Transverse colon (tissue), 4 donors: ENCODE data around the gene PODN. TPM values are rescaled to one million over a fixed set of nuclear protein-coding genes. Genes with fewer than 3 reads are reported as not detected.

ENCODE experiments used
- DNase-seq: peaks from one replicate; pipeline ENCODE4 v3.0.0-alpha.2; 2019
- H3K27ac ChIP-seq, 4 donors: fragments of 200-600 bp; sonication (generic); 2 replicates each; pipeline ENCODE4 v1.5.1; 2016 to 2018; ENCODE audit warnings: inconsistent platforms in 4 of 4
- H3K27me3 ChIP-seq: fragments of 200-600 bp; sonication (generic); 2 replicates; pipeline ENCODE4 v1.5.1; 2017; ENCODE audit warnings: inconsistent platforms
- H3K36me3 ChIP-seq, 4 donors: fragments of 200-600 bp; sonication (generic); 2 replicates each; pipeline ENCODE4 v1.5.1; 2017 to 2019; ENCODE audit warnings: inconsistent platforms in 4 of 4
- H3K4me1 ChIP-seq, 4 donors: fragments of 200-600 bp; sonication (generic); 2 replicates each; pipeline ENCODE4 v1.5.1; 2017 to 2020; ENCODE audit warnings: inconsistent platforms in 4 of 4
- H3K4me3 ChIP-seq, 4 donors: fragments of 200-600 bp; sonication (generic); 1 replicate in 1 of 4; 2 replicates in 3 of 4; pipeline versions ENCODE4 v1.5.1 to v1.6.1; 2017 to 2019; ENCODE audit warnings: inconsistent platforms in 4 of 4
- H3K9me3 ChIP-seq, 2 donors: fragments of 200-600 bp; sonication (generic); 2 replicates each; pipeline ENCODE4 v1.5.1; 2017 to 2019; ENCODE audit warnings: inconsistent platforms in 2 of 2
- EP300 ChIP-seq: sonication (generic); formaldehyde crosslinking; IDR thresholded peaks from one replicate; pipeline ENCODE4 v1.6.1; 2017; ENCODE audit warnings: antibody characterized with exemption, low read depth
- POLR2A ChIP-seq: fragments of 450-650 bp; IDR thresholded peaks from one replicate; pipeline ENCODE4 v1.6.1; 2016; ENCODE audit warnings: antibody characterized with exemption, mild to moderate bottlenecking, moderate library complexity
- POLR2AphosphoS5 ChIP-seq, 3 donors: sonication (generic); formaldehyde crosslinking; IDR thresholded peaks; one replicate each; pipeline ENCODE4 v1.6.1; 2016; ENCODE audit warnings: antibody characterized with exemption in 3 of 3
- WGBS, 2 donors: methylation state at CpG; one replicate each; pipeline ENCODE4 v1.1.5; 2018; ENCODE audit warnings: low coverage in 1 of 2; 5-methylcytosine and 5-hydroxymethylcytosine counted together
- in situ Hi-C, 4 donors: fragments of 200-750 bp; cut with MboI; loops; one replicate each; pipeline versions ENCODE4 v1.15.0 to v1.15.1; 2017; ENCODE audit warnings: low sequenced_read_pairs in 3 of 4, low pct_ligation_motif_present in 1 of 4, low pct_unique_long_range_greater_than_20kb in 1 of 4
- intact Hi-C: fragments of 100-400 bp; cut with DNase I; formaldehyde crosslinking; loops from one replicate; pipeline ENCODE4 v1.15.1; 2023; ENCODE audit warnings: low total_unique reads
- total RNA-seq, 4 donors: library from RNA; depleted of rRNA; stranded (reverse); fragments of >200 nt; gene quantifications; one replicate each; pipeline ENCODE4 v1.1.0, GENCODE V29; 2016
- TF ChIP-seq, protein P1 (sequence below), 5 experiments: fragments of 200-600 bp in 3 of 5; fragments of 450-650 bp in 2 of 5; sonication (generic) in 3 of 5; IDR thresholded peaks; 1 replicate in 2 of 5; 2 replicates in 3 of 5; pipeline ENCODE4 v1.5.1; 2016 to 2017; ENCODE audit warnings: antibody characterized with exemption in 5 of 5, inconsistent platforms in 3 of 5, mild to moderate bottlenecking in 2 of 5, moderate library complexity in 1 of 5

Gene PODN
- total RNA-seq, 4 donors from 2014 or later = 29.4 to 43.6 (median 35.6) TPM

DNA sequence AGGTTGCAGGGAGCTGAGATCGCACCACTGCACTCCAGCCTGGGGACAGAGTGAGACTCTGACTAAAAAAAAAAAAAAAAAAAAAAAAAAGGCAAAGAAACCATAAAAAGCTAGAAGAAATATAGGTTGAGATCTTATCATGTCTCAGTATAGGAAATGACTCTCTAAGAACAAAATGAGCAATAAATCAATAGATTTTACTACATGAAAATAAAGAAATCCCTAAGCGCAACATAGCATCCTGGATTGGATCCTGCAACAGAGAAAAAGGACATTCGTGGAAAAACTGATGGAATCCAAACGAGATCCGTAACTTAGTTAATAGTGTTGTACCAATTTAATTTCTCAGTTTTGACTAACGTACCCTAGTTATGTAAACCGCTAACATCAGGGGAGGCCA, 45.1 kb downstream of the PODN start:
- peak overlapping the region in 2 of 4 donors; percentile 36 to 52 for H3K27ac ChIP-seq
- intact Hi-C loops (no loop called here), in situ Hi-C loops (no loop called here)
- no peak overlapping the region for H3K4me3 ChIP-seq
- TF ChIP-seq POLR2AphosphoS5 (IDR thresholded peaks at IDR 0.05) (no peak), POLR2A (no peak), EP300 (no peak)
- TF ChIP-seq, protein P1, sequence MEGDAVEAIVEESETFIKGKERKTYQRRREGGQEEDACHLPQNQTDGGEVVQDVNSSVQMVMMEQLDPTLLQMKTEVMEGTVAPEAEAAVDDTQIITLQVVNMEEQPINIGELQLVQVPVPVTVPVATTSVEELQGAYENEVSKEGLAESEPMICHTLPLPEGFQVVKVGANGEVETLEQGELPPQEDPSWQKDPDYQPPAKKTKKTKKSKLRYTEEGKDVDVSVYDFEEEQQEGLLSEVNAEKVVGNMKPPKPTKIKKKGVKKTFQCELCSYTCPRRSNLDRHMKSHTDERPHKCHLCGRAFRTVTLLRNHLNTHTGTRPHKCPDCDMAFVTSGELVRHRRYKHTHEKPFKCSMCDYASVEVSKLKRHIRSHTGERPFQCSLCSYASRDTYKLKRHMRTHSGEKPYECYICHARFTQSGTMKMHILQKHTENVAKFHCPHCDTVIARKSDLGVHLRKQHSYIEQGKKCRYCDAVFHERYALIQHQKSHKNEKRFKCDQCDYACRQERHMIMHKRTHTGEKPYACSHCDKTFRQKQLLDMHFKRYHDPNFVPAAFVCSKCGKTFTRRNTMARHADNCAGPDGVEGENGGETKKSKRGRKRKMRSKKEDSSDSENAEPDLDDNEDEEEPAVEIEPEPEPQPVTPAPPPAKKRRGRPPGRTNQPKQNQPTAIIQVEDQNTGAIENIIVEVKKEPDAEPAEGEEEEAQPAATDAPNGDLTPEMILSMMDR (IDR thresholded peaks at IDR 0.05) = no peak
- peaks cover 19 to 38% (median 21%) of the 10 kb centered on the region in 4 donors for H3K4me1 ChIP-seq
- no peaks in the 10 kb centered on the region for H3K36me3 ChIP-seq
- DNase-seq = no peak
- H3K27me3 ChIP-seq = no peaks in the 10 kb centered on the region
- WGBS, 2 donors = 80 to 84% methylated on average over 6 to 7 of the region's 7 CpGs
- H3K9me3 ChIP-seq = no peaks in the 10 kb centered on the region

DNA sequence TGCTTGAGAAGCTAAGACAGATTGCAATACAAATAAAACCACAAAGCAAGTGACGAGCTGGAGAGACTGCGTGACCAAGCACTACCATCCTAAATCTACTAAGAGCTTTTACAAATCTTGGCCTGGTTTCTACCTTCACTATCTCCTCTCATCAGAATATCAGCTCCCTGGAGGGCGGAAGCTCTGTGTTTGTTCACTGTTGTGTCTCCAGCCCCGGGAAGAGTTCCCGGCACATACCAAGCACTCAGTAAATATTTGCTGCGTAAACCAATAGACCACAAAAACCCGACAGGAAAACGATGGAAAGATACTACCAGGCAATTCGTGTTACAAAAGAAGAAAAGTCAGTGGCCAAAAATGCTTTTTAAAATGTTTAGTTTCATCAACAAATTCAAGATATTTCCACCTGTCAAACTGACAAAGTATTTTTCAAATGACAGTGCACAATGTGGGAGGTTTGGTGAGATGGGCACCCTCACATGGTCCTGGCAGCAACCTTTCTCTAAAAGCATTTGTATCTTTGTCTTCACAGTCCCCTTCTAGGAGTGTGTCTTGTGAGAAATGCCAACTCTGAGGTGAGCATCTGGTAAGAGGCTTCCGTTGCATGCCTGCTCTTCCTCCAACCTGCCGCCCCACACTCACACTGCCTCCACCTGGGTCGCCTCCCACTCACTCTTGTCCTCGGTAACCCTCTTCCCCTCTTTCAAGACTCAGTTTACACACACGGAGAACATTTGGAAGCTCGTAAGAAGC, 45.7 kb downstream of the PODN start:
- Histone ChIP-seq H3K4me3 (no peak overlapping the region), H3K27ac (peak overlapping the region in 2 of 4 donors; percentile 36 to 52), H3K36me3 (no peaks in the 10 kb centered on the region), H3K9me3 (no peaks in the 10 kb centered on the region), H3K27me3 (no peaks in the 10 kb centered on the region), H3K4me1 (peaks cover 19 to 38% (median 21%) of the 10 kb centered on the region in 4 donors)
- in situ Hi-C loops = no loop called here
- 48 to 54% methylated on average over 9 to 15 of the region's 15 CpGs for WGBS, 2 donors
- TF ChIP-seq POLR2AphosphoS5 (IDR thresholded peaks at IDR 0.05) (no peak), EP300 (no peak), POLR2A (no peak)
- TF ChIP-seq, protein P1 (IDR thresholded peaks at IDR 0.05) = no peak
- intact Hi-C loops = no loop called here
- DNase-seq = no peak

DNA sequence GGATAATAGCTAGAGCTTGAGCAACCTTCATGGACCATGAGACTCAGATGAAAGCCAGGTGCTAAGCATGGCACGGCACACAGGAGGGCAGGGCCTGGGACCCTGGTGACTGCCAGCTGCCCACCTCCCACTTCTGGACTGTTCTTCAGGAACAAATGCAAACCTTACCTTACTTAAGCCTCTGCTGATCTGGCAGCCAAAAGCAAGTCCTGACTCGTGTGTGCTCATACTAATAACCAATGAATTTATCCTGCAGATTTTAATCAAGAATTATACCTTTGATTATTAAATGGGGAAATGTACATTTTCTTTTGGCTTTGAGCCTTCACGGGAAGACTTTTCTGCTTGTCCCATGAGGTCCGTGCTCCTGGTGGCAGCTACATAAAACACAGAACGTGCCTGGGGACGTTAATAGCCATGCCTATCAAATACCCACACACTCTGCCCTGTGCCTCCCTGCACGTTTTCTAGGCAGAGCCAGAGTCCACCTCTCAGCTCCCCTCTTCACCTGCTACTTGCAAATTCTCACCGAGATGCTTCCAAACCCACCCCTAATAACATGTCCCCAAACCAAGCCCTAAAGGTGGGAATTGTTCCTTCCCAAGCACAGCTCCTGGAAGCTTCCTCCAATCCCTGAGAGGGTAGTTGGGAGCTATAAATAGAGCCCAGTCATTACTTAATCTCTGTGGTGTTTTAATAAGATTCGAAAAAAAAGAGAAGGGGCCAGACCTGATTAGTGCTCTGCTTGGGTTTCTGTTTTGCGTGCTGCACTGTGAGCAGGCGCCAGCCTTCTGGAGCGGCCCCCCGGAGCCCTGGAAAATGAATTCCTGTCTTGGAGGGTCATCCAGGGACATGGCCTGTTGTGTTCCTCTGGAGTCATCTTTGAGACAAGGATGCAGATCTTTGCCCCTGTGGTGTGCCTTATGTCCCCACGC, 46.9 kb downstream of the PODN start:
- Histone ChIP-seq H3K27me3 (no peaks in the 10 kb centered on the region), H3K4me1 (peaks cover 19 to 38% (median 21%) of the 10 kb centered on the region in 4 donors), H3K9me3 (no peaks in the 10 kb centered on the region), H3K4me3 (no peak overlapping the region), H3K36me3 (no peaks in the 10 kb centered on the region), H3K27ac (peak overlapping the region; percentile 0 to 52 (median 18))
- DNase-seq = no peak
- TF ChIP-seq, protein P1 (IDR thresholded peaks at IDR 0.05) = no peak
- TF ChIP-seq EP300 = no peak
- no peak for TF ChIP-seq POLR2AphosphoS5 (IDR thresholded peaks at IDR 0.05)
- TF ChIP-seq POLR2A = no peak
- WGBS, 2 donors = 58 to 76% methylated on average over 7 to 14 of the region's 14 CpGs
- in situ Hi-C loops = no loop called here
- intact Hi-C loops = no loop called here
